IMR-90 (cell line): Measurements from ENCODE around the gene NCKAP5. TPM values are rescaled to one million over a fixed set of nuclear protein-coding genes. Genes with fewer than 3 reads are reported as not detected.

ENCODE experiments used
- ATAC-seq: fragments of 200-7000 bp; cut with Tn5 transposase; 2 replicates; pipeline ENCODE4 v1.9.1; 2020; ENCODE audit warnings: low read depth, mild to moderate bottlenecking, moderate library complexity
- BruUV-seq: library from RNA; stranded (reverse); fragments of 400-500 nt; replicated peaks from 2 replicates; lab custom pipeline; 2021; lab: Mats Ljungman, UMichigan
- CTCF ChIA-PET: fragments of 300-600 bp; formaldehyde crosslinking; extraction: SDS; loops from one replicate; lab custom pipeline; 2021; ENCODE audit warnings: antibody characterized with exemption; lab: Yijun Ruan, JAX
- POLR2A ChIA-PET: fragments of 300-600 bp; sonication (Branson Sonifier 250); formaldehyde crosslinking; loops from one replicate; lab custom pipeline; 2022; ENCODE audit warnings: antibody characterized with exemption; ENCODE audit not compliant: unreplicated experiment; lab: Charles Lee
- DNase-seq: peaks from one replicate; pipeline ENCODE4 v3.0.0; 2013
- H2AFZ ChIP-seq: replicated peaks from 2 replicates; pipeline ENCODE3; 2013; ENCODE audit warnings: low read length, mild to moderate bottlenecking; ENCODE audit not compliant: poor library complexity
- H2AK5ac ChIP-seq: 2 replicates; pipeline ENCODE4 v1.6.1; 2013; ENCODE audit warnings: low read depth, low read length, inconsistent platforms
- H2AK9ac ChIP-seq: replicated peaks from 2 replicates; pipeline ENCODE3; 2013; ENCODE audit warnings: mild to moderate bottlenecking, low read depth, low read length, moderate library complexity; ENCODE audit not compliant: poor library complexity
- H2BK120ac ChIP-seq: 2 replicates; pipeline ENCODE4 v1.6.1; 2013; ENCODE audit warnings: low read depth, low read length, inconsistent platforms
- H2BK15ac ChIP-seq: 3 replicates; pipeline ENCODE4 v1.6.1; 2013; ENCODE audit warnings: low read depth, low read length, inconsistent platforms
- H2BK20ac ChIP-seq: 2 replicates; pipeline ENCODE4 v1.6.1; 2013; ENCODE audit warnings: low read depth, mild to moderate bottlenecking, inconsistent platforms, low read length, moderate library complexity
- H2BK5ac ChIP-seq: 2 replicates; pipeline ENCODE4 v1.6.1; 2013; ENCODE audit warnings: mild to moderate bottlenecking, low read depth, low read length, inconsistent platforms; ENCODE audit not compliant: poor library complexity, severe bottlenecking
- H3K14ac ChIP-seq: replicated peaks from 2 replicates; pipeline ENCODE4 v1.6.1; 2013; ENCODE audit warnings: low read depth, low read length, inconsistent platforms
- H3K18ac ChIP-seq: 2 replicates; pipeline ENCODE4 v1.6.1; 2013; ENCODE audit warnings: low read depth, low read length, control low read depth
- H3K23ac ChIP-seq: 2 replicates; pipeline ENCODE4 v1.6.1; 2013; ENCODE audit warnings: low read depth, low read length, inconsistent platforms
- H3K27ac ChIP-seq: 2 replicates; pipeline ENCODE4 v1.5.1; 2013; ENCODE audit warnings: mild to moderate bottlenecking, control low read depth, low read length; ENCODE audit not compliant: insufficient read depth
- H3K27me3 ChIP-seq: 2 replicates; pipeline ENCODE4 v1.6.1; 2013; ENCODE audit warnings: low read length; ENCODE audit not compliant: control insufficient read depth, insufficient read depth
- H3K36me3 ChIP-seq: 2 replicates; pipeline ENCODE4 v1.6.1; 2013; ENCODE audit warnings: low read length, mixed read lengths; ENCODE audit not compliant: control insufficient read depth, insufficient read depth
- H3K4ac ChIP-seq: 2 replicates; pipeline ENCODE4 v1.6.1; 2013; ENCODE audit warnings: low read depth, low read length, inconsistent platforms
- H3K4me1 ChIP-seq: 2 replicates; pipeline ENCODE4 v1.6.1; 2013; ENCODE audit warnings: low read length, mixed read lengths; ENCODE audit not compliant: control insufficient read depth, insufficient read depth
- H3K4me2 ChIP-seq: 2 replicates; pipeline ENCODE4 v1.6.1; 2013; ENCODE audit warnings: low read depth, mild to moderate bottlenecking, control low read depth, low read length, moderate library complexity
- H3K4me3 ChIP-seq: 2 replicates; pipeline ENCODE4 v1.5.1; 2013; ENCODE audit warnings: low read depth, mild to moderate bottlenecking, control low read depth, low read length, moderate library complexity; ENCODE audit not compliant: insufficient read depth
- H3K56ac ChIP-seq: 2 replicates; pipeline ENCODE4 v1.6.1; 2013; ENCODE audit warnings: low read length, inconsistent platforms; ENCODE audit not compliant: insufficient read depth; ENCODE audit errors: extremely low read depth
- H3K79me1 ChIP-seq, 2 experiments: 2 replicates each; pipeline ENCODE4 v1.6.1; 2013; ENCODE audit warnings: low read length in 2 of 2, inconsistent platforms in 1 of 2, low read depth in 1 of 2
- H3K9ac ChIP-seq: 2 replicates; pipeline ENCODE4 v1.6.1; 2013; ENCODE audit warnings: low read depth, low read length, control low read depth
- H3K9me1 ChIP-seq: 2 replicates; pipeline ENCODE4 v1.6.1; 2013; ENCODE audit warnings: low read length, inconsistent platforms; ENCODE audit not compliant: insufficient read depth
- H3K9me3 ChIP-seq: 2 replicates; pipeline ENCODE4 v1.6.1; 2013; ENCODE audit warnings: low read length; ENCODE audit not compliant: control insufficient read depth, insufficient read depth
- H4K20me1 ChIP-seq: 2 replicates; pipeline ENCODE4 v1.6.1; 2013; ENCODE audit warnings: low read length, inconsistent platforms; ENCODE audit not compliant: insufficient read depth
- H4K5ac ChIP-seq: 2 replicates; pipeline ENCODE4 v1.6.1; 2013; ENCODE audit warnings: mild to moderate bottlenecking, low read depth, low read length, control low read depth
- H4K8ac ChIP-seq, 2 experiments: 2 replicates each; pipeline ENCODE4 v1.6.1; 2013; ENCODE audit warnings: low read depth in 2 of 2, low read length in 2 of 2, control low read depth in 1 of 2, inconsistent platforms in 1 of 2
- H4K91ac ChIP-seq: 2 replicates; pipeline ENCODE4 v1.6.1; 2013; ENCODE audit warnings: low read depth, low read length, inconsistent platforms; ENCODE audit not compliant: insufficient read depth
- BHLHE40 ChIP-seq: fragments of 150-350 bp; IDR thresholded peaks from 2 replicates; pipeline ENCODE4 v1.6.1; 2016; ENCODE audit warnings: mild to moderate bottlenecking, low read depth, low read length
- CEBPB ChIP-seq: IDR thresholded peaks from 2 replicates; pipeline ENCODE4 v1.6.1; 2012; ENCODE audit warnings: low read depth, low read length, improper control_type of control experiment
- CHD1 ChIP-seq: IDR thresholded peaks from 2 replicates; pipeline ENCODE4 v1.6.1; 2012; ENCODE audit warnings: low read depth, low read length, improper control_type of control experiment
- CTCF ChIP-seq: conservative IDR thresholded peaks from 2 replicates; pipeline ENCODE4 v1.5.1; 2012; ENCODE audit warnings: mild to moderate bottlenecking, low read depth, low read length, improper control_type of control experiment
- MAZ ChIP-seq: IDR thresholded peaks from 2 replicates; pipeline ENCODE4 v1.6.1; 2012; ENCODE audit warnings: low read depth, mild to moderate bottlenecking, low read length, improper control_type of control experiment, moderate library complexity, borderline replicate concordance
- POLR2A ChIP-seq: IDR thresholded peaks from 2 replicates; pipeline ENCODE4 v1.6.1; 2012; ENCODE audit warnings: mild to moderate bottlenecking, low read depth, low read length
- RAD21 ChIP-seq: IDR thresholded peaks from 2 replicates; pipeline ENCODE4 v1.6.1; 2012; ENCODE audit warnings: low read length, improper control_type of control experiment
- RFX5 ChIP-seq: IDR thresholded peaks from 2 replicates; pipeline ENCODE4 v1.8.0; 2012; ENCODE audit warnings: low read depth, mild to moderate bottlenecking, low read length, moderate library complexity
- SMC3 ChIP-seq: fragments of 150-350 bp; IDR thresholded peaks from 2 replicates; pipeline ENCODE4 v1.6.1; 2016; ENCODE audit warnings: low read depth, mild to moderate bottlenecking, antibody characterized with exemption, low read length, moderate library complexity
- WGBS, 2 experiments: methylation state at CpG; one replicate each; pipeline versions ENCODE4 v1.1.5 to v1.1.7; 2013; ENCODE audit warnings: missing lambda C conversion rate in 2 of 2; ENCODE audit not compliant: insufficient read length in 1 of 2; ENCODE audit errors: extremely low coverage in 2 of 2; 5-methylcytosine and 5-hydroxymethylcytosine counted together
- dilution Hi-C: fragments of 300-500 bp; cut with HindIII; formaldehyde crosslinking; loops from one replicate; pipeline ENCODE4 v1.14.3; 2018; ENCODE audit warnings: low sequenced_read_pairs; ENCODE audit not compliant: unreplicated experiment
- in situ Hi-C: fragments of 300-500 bp; cut with MboI; formaldehyde crosslinking; loops from 3 replicates; pipeline ENCODE4 v1.14.3; 2019; ENCODE audit warnings: low sequenced_read_pairs, inconsistent platforms, mixed read lengths
- intact Hi-C: fragments of 100-400 bp; cut with micrococcal nuclease; formaldehyde crosslinking; loops from 2 replicates; pipeline ENCODE4 v1.10.0; 2022
- polyA plus RNA-seq, 3 experiments: library from polyadenylated mRNA; depleted of rRNA; stranded (reverse); fragments of >200 nt; gene quantifications; 2 replicates each; pipeline ENCODE4 v1.2.3, GENCODE V29; 2012; ENCODE audit warnings: low replicate concordance in 1 of 3
- total RNA-seq: library from RNA; depleted of rRNA; stranded (reverse); fragments of >200 nt; gene quantifications from 2 replicates; pipeline ENCODE4 v1.2.3, GENCODE V29; 2012

The NCKAP5 gene
- total and polyA plus RNA-seq, 2 of the 4 experiments (the other 2 are of a cell fraction) = 2.7 to 3.9 TPM

DNA sequence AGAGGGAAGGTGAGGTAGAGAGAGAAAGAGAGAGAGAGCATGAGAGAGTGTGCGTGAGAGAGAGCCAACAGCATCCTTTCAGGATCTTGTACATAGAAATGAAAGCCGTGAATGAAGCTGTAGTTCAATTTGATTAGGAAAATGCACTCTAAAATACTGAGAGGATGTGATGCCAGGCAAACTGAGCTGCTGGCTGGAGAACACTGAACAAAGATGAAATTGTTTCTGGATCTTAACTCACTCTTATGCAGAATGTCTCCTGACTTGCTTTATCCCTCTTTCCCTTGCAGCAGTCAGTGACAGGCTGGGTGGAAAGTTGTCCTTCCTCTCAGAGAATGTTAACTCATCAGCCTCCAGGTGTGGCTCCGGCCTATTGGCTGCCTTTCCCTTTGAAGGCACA, 908.9 kb downstream of the NCKAP5 start:
- Histone ChIP-seq H3K36me3 (peaks cover 11% of the 10 kb centered on the region; the same call in 1 of the 2 replicates), H3K79me1 (peaks cover 17 to 74% of the 10 kb centered on the region in 2 experiments), H3K9me3 (no peaks in the 10 kb centered on the region), H3K4me1 (peaks cover 15% of the 10 kb centered on the region), H3K9me1 (peaks cover 14% of the 10 kb centered on the region), H4K5ac (no peak overlapping the region; the same call in 1 of the 2 replicates), H4K8ac (no peak overlapping the region), H4K20me1 (peaks cover 4% of the 10 kb centered on the region; the same call in 1 of the 2 replicates), H2AK5ac (peak overlapping the region; percentile 56; the same call in 1 of the 2 replicates), H3K9ac (no peak overlapping the region), H3K14ac (no peak overlapping the region; the same call in 1 of the 2 replicates), H3K4me2 (no peak overlapping the region), H3K4ac (0 out of 2 replicates have a peak overlapping the region, but pooled peaks have one; percentile 27), H4K91ac (no peak overlapping the region), H3K23ac (0 out of 2 replicates have a peak overlapping the region, but pooled peaks have one; percentile 63), H3K27me3 (no peaks in the 10 kb centered on the region), H2AK9ac (peak overlapping the region; percentile 7), H3K4me3 (no peak overlapping the region), H3K56ac (no peak overlapping the region), H2AFZ (no peak overlapping the region), H3K18ac (no peak overlapping the region), H2BK5ac (peak overlapping the region; percentile 24), H2BK120ac (0 out of 2 replicates have a peak overlapping the region, but pooled peaks have one; percentile 4), H3K27ac (no peak overlapping the region), H2BK20ac (no peak overlapping the region), H2BK15ac (0 out of 3 replicates have a peak overlapping the region, but pooled peaks have one; percentile 21)
- dilution Hi-C loops (no loop called here), in situ Hi-C loops (loop anchor here (25.0 kb wide), 2 partner anchors 903 to 1178 kb away; partner anchors contain the start of gene NCKAP5), intact Hi-C loops (no loop called here)
- no CpG with 5 or more reads among the region's 3 CpGs for WGBS, 2 experiments
- DNase-seq (no peak), ATAC-seq (no peak)
- TF ChIP-seq SMC3 (no peak), RAD21 (no peak), POLR2A (no peak), RFX5 (no peak), BHLHE40 (no peak), MAZ (no peak), CHD1 (no peak), CEBPB (no peak), CTCF (no peak)
- no TSS peak for BruUV-seq
- CTCF ChIA-PET = interaction anchor here (0.8 to 1.4 kb wide), 2 partner anchors 9 to 111 kb away, joined by 3 to 8 read pairs; no protein-coding TSS in a partner anchor
- POLR2A ChIA-PET = interaction anchor here (0.6 kb wide), 1 partner anchor 1086 kb away, joined by 7 read pairs; no protein-coding TSS in a partner anchor
